Measurements from ENCODE around the gene LPAR5. TPM values are rescaled to one million over a fixed set of nuclear protein-coding genes. Genes with fewer than 3 reads are reported as not detected.
"Not testable (repeated sequence)": the region's sequence is repeated elsewhere in the genome, so short reads cannot be mapped to it uniquely, and the experiment has no call there.

The LPAR5 gene
- total RNA-seq, 1 experiment from 2014 or later, result 2.3 TPM

DNA sequence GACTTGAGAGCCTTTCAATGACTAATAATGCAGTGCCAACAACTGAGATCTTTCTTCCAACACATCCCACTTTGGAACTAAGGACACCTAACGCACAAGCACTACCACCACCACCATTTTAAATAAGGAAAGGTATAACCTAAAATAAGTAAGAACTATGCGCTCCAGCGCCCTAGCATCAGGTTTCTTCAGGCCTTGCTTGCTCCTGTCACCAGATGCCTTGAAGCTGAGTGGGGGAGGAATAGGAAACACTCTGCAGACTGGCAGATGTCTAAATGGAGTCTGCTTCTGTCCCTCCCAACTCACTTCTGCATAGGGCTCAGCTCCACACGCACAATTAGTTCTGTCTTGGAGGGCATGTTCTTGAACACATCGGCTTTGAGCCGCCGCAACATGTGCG, 43.7 kb downstream of the LPAR5 start:
- CTCF ChIA-PET, result no interaction called here
- no peak overlapping the region for H3K9ac ChIP-seq (ENCODE audit: low read length)
- TF ChIP-seq, protein P1, sequence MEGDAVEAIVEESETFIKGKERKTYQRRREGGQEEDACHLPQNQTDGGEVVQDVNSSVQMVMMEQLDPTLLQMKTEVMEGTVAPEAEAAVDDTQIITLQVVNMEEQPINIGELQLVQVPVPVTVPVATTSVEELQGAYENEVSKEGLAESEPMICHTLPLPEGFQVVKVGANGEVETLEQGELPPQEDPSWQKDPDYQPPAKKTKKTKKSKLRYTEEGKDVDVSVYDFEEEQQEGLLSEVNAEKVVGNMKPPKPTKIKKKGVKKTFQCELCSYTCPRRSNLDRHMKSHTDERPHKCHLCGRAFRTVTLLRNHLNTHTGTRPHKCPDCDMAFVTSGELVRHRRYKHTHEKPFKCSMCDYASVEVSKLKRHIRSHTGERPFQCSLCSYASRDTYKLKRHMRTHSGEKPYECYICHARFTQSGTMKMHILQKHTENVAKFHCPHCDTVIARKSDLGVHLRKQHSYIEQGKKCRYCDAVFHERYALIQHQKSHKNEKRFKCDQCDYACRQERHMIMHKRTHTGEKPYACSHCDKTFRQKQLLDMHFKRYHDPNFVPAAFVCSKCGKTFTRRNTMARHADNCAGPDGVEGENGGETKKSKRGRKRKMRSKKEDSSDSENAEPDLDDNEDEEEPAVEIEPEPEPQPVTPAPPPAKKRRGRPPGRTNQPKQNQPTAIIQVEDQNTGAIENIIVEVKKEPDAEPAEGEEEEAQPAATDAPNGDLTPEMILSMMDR (conservative IDR thresholded peaks at IDR 0.05; ENCODE audit: low read depth, low read length), result no peak
- no peak for TF ChIP-seq EZH2phosphoT487 (IDR thresholded peaks at IDR 0.05; ENCODE audit: borderline replicate concordance, low read length)
- TF ChIP-seq EZH2 (IDR thresholded peaks at IDR 0.05; ENCODE audit: low read length, unreplicated experiment), result no peak

DNA sequence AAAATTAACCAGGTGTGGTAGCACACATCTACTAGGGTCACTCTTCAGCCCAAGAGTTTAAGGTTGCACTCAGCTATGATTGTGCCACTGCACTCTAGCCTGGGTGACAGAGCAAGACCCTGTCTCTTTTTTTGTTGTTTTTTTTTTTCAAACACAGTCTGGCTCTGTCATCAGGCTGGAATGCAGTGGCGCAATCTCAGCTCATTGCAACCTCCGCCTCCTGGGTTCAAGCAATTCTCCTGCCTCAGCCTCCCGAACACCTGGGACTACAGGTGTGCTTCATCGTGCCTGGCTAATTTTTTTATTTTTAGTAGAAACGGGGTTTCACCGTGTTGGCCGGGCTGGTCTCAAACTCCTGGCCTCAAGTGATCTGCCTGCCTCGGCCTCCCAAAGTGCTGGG, 49.2 kb downstream of the LPAR5 start:
- BruUV-seq (replicated peaks); H3K4me2 ChIP-seq (ENCODE audit: low read length); H3K79me2 ChIP-seq (ENCODE audit: low read length); H3K4me3 ChIP-seq (ENCODE audit: low read length); POLR2A ChIA-PET (ENCODE audit: unreplicated experiment); H3F3A ChIP-seq (ENCODE audit: low read length, unreplicated experiment); H3K9ac ChIP-seq (ENCODE audit: low read length); H3K9me3 ChIP-seq (ENCODE audit: low read length); H3K9me2 ChIP-seq (replicated peaks; ENCODE audit: low read length); CTCF ChIA-PET; H4K20me1 ChIP-seq (ENCODE audit: low read length); H3K27ac ChIP-seq (ENCODE audit: low read length); H3K27me3 ChIP-seq (ENCODE audit: low read length); H2AFZ ChIP-seq (ENCODE audit: low read length); ATAC-seq; H3K4me1 ChIP-seq (ENCODE audit: insufficient read depth, low read length); DNase-seq; intact Hi-C loops (cut with micrococcal nuclease): not testable (repeated sequence)
- peaks cover 61% of the 10 kb centered on the region for H3K36me3 ChIP-seq (ENCODE audit: low read depth, low read length)

More for the DNA sequence above, 43.7 kb downstream of the LPAR5 start:
- Histone ChIP-seq H3K27me3 (ENCODE audit: low read length) (no peaks in the 10 kb centered on the region), H3K79me2 (ENCODE audit: low read length) (no peaks in the 10 kb centered on the region), H3K27ac (ENCODE audit: low read length) (no peak overlapping the region), H3K36me3 (ENCODE audit: low read depth, low read length) (peaks cover 71% of the 10 kb centered on the region), H3F3A (ENCODE audit: low read length, unreplicated experiment) (no peaks in the 10 kb centered on the region), H3K9me3 (ENCODE audit: low read length) (no peaks in the 10 kb centered on the region), H3K4me2 (ENCODE audit: low read length) (no peak overlapping the region), H2AFZ (ENCODE audit: low read length) (no peak overlapping the region), H3K4me1 (ENCODE audit: insufficient read depth, low read length) (no peaks in the 10 kb centered on the region), H3K9me2 (replicated peaks; ENCODE audit: low read length) (no peaks in the 10 kb centered on the region), H4K20me1 (ENCODE audit: low read length) (no peaks in the 10 kb centered on the region), H3K4me3 (ENCODE audit: low read length) (no peak overlapping the region)
- ATAC-seq, result no peak
- POLR2A ChIA-PET (ENCODE audit: unreplicated experiment), result no interaction called here
- DNase-seq, result no peak
- intact Hi-C loops (cut with micrococcal nuclease), result no loop called here
- BruUV-seq (replicated peaks), result TSS peak; percentile 59

DNA sequence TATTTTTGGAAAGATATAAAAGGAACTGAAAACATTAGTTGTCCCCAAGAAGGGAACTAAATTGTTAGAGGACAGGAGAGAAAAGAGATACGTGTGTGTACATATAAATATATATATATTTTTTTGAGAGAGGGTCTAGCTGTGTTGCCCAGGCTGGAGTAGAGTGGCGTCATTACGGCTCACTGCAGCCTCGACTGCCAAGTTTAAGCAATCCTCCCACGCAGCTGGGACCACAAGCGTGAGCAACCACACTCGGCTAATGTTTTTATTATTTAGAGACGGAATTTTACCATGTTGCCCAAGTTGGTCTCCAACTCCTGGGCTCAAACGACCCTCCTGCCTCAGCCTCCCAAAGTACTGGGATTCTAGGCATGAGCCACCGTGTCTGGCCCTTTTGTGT, 51.5 kb downstream of the LPAR5 start:
- ChIA-PET CTCF (no interaction called here), POLR2A (ENCODE audit: unreplicated experiment) (no interaction called here)
- Histone ChIP-seq H3K79me2 (ENCODE audit: low read length) (no peaks in the 10 kb centered on the region), H3F3A (ENCODE audit: low read length, unreplicated experiment) (no peaks in the 10 kb centered on the region), H3K9me3 (ENCODE audit: low read length) (no peaks in the 10 kb centered on the region), H3K4me3 (ENCODE audit: low read length) (no peak overlapping the region), H3K4me2 (ENCODE audit: low read length) (no peak overlapping the region), H3K9me2 (replicated peaks; ENCODE audit: low read length) (no peaks in the 10 kb centered on the region), H3K4me1 (ENCODE audit: insufficient read depth, low read length) (no peaks in the 10 kb centered on the region), H3K27ac (ENCODE audit: low read length) (no peak overlapping the region), H3K9ac (ENCODE audit: low read length) (no peak overlapping the region), H3K36me3 (ENCODE audit: low read depth, low read length) (peaks cover 57% of the 10 kb centered on the region), H3K27me3 (ENCODE audit: low read length) (no peaks in the 10 kb centered on the region), H2AFZ (ENCODE audit: low read length) (no peak overlapping the region), H4K20me1 (ENCODE audit: low read length) (no peaks in the 10 kb centered on the region)
- no peak for DNase-seq
- no TSS peak for BruUV-seq (replicated peaks)
- no peak for ATAC-seq
- TF ChIP-seq, protein P1 (conservative IDR thresholded peaks at IDR 0.05; ENCODE audit: low read depth, low read length), result no peak
- no peak for TF ChIP-seq EZH2phosphoT487 (IDR thresholded peaks at IDR 0.05; ENCODE audit: borderline replicate concordance, low read length)
- TF ChIP-seq EZH2 (IDR thresholded peaks at IDR 0.05; ENCODE audit: low read length, unreplicated experiment), result no peak
- intact Hi-C loops (cut with micrococcal nuclease), result no loop called here

Data from PC-3 (cell line).